Measurements from ENCODE around the gene PRR23E. TPM values are rescaled to one million over a fixed set of nuclear protein-coding genes. Genes with fewer than 3 reads are reported as not detected.

The PRR23E gene
- total RNA-seq, 4 donors from 2014 or later: not detected

- no peak for DNase-seq (ENCODE audit: low spot score in 2 of 2)
- no peak for TF ChIP-seq POLR2A (IDR thresholded peaks at IDR 0.05)
- TF ChIP-seq, protein P1, sequence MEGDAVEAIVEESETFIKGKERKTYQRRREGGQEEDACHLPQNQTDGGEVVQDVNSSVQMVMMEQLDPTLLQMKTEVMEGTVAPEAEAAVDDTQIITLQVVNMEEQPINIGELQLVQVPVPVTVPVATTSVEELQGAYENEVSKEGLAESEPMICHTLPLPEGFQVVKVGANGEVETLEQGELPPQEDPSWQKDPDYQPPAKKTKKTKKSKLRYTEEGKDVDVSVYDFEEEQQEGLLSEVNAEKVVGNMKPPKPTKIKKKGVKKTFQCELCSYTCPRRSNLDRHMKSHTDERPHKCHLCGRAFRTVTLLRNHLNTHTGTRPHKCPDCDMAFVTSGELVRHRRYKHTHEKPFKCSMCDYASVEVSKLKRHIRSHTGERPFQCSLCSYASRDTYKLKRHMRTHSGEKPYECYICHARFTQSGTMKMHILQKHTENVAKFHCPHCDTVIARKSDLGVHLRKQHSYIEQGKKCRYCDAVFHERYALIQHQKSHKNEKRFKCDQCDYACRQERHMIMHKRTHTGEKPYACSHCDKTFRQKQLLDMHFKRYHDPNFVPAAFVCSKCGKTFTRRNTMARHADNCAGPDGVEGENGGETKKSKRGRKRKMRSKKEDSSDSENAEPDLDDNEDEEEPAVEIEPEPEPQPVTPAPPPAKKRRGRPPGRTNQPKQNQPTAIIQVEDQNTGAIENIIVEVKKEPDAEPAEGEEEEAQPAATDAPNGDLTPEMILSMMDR (IDR thresholded peaks at IDR 0.05): no peak
- 71 to 79% methylated on average over 2 of the region's 2 CpGs for WGBS, 2 donors
- no peak overlapping the region for H3K4me3 ChIP-seq (ENCODE audit: low read depth, poor library complexity, severe bottlenecking)
- intact Hi-C loops (cut with DNase I; ENCODE audit: low total_unique reads): no loop called here
Measured at GRCh38 chr3:127238602-127239001, 45.7 kb downstream of the PRR23E start.

GRCh38 chr3:127247292-127247691 lies 54.4 kb downstream of the PRR23E start:
- no peak overlapping the region for H3K4me3 ChIP-seq (ENCODE audit: low read depth, poor library complexity, severe bottlenecking)
- no peak for DNase-seq (ENCODE audit: low spot score in 2 of 2)
- WGBS, 2 donors: 73 to 87% methylated on average over 1 of the region's 1 CpG
- intact Hi-C loops (cut with DNase I; ENCODE audit: low total_unique reads): no loop called here
- TF ChIP-seq, protein P1 (IDR thresholded peaks at IDR 0.05): no peak
- no peak for TF ChIP-seq POLR2A (IDR thresholded peaks at IDR 0.05)

Other genes starting within 250 kb of the PRR23E start
- 10 to 100 TPM; 35.8 to 44.9 (median 39.7) TPM for gene PLXNA1, start 210.0 kb upstream of the PRR23E start, total RNA-seq
- not detected for gene PRR20G, start 94.9 kb downstream of the PRR23E start, total RNA-seq